Endothelial cell of umbilical vein (primary cell): ENCODE measurements around the gene RGS19. TPM values are rescaled to one million over a fixed set of nuclear protein-coding genes. Genes with fewer than 3 reads are reported as not detected.
"Not testable (repeated sequence)": the region's sequence is repeated elsewhere in the genome, so short reads cannot be mapped to it uniquely, and the experiment has no call there.

Source experiments
- Bru-seq: library from RNA; stranded (reverse); fragments of 400-500 nt; gene quantifications from one replicate; lab custom pipeline; 2021; lab: Mats Ljungman, UMichigan
- BruChase-seq, 2 experiments: library from RNA; stranded (reverse); fragments of 400-500 nt; gene quantifications; one replicate each; lab custom pipeline; 2021; lab: Mats Ljungman, UMichigan
- BruUV-seq: library from RNA; stranded (reverse); fragments of 400-500 nt; replicated peaks from 2 replicates; lab custom pipeline; 2021; lab: Mats Ljungman, UMichigan
- CTCF ChIA-PET: fragments of 300-600, 350-600 bp; sonication (Branson Sonifier 250); formaldehyde crosslinking; loops from one replicate; lab custom pipeline; 2021; ENCODE audit warnings: antibody characterized with exemption, inconsistent platforms; lab: Charles Lee
- POLR2A ChIA-PET: fragments of 300-600, 350-600 bp; sonication (Branson Sonifier 250); formaldehyde crosslinking; loops from one replicate; lab custom pipeline; 2021; ENCODE audit warnings: antibody characterized with exemption, inconsistent platforms; lab: Charles Lee
- DNase-seq: peaks from one replicate; pipeline ENCODE4 v3.0.0-alpha.2; 2011; ENCODE audit warnings: low read depth, low spot score
- FAIRE-seq: peaks from 2 replicates; lab custom pipeline; 2011; peaks lifted over from hg19 to GRCh38; lab: Jason Lieb, UNC
- H2AFZ ChIP-seq: 2 replicates; pipeline ENCODE4 v1.6.0; 2012; ENCODE audit warnings: low read depth, low read length, control low read depth, inconsistent platforms
- H3K27ac ChIP-seq: 2 replicates; pipeline ENCODE4 v1.5.1; 2011; ENCODE audit warnings: low read depth, mild to moderate bottlenecking, control low read depth, low read length, moderate library complexity; ENCODE audit not compliant: insufficient read depth
- H3K27me3 ChIP-seq, 2 experiments: 2 replicates each; pipeline versions ENCODE4 v1.6.0 to v1.6.1; 2011; ENCODE audit warnings: low read length in 2 of 2, mixed read lengths in 1 of 2; ENCODE audit not compliant: control insufficient read depth in 2 of 2, insufficient read depth in 2 of 2
- H3K36me3 ChIP-seq, 2 experiments: 2 replicates in 1 of 2; 3 replicates in 1 of 2; pipeline ENCODE4 v1.5.1; 2011; ENCODE audit warnings: low read length in 2 of 2, mild to moderate bottlenecking in 1 of 2, moderate library complexity in 1 of 2; ENCODE audit not compliant: control insufficient read depth in 2 of 2, insufficient read depth in 2 of 2; ENCODE audit errors: extremely low read depth in 1 of 2
- H3K4me1 ChIP-seq: 3 replicates; pipeline ENCODE4 v1.5.1; 2011; ENCODE audit warnings: mild to moderate bottlenecking, low read length; ENCODE audit not compliant: control insufficient read depth, insufficient read depth; ENCODE audit errors: extremely low read depth
- H3K4me2 ChIP-seq: 2 replicates; pipeline ENCODE4 v1.6.1; 2011; ENCODE audit warnings: low read length, control low read depth, mixed read lengths; ENCODE audit not compliant: insufficient read depth
- H3K4me3 ChIP-seq, 3 experiments: fragments of 200-600 bp in 1 of 3; sonication (generic), shearing (Covaris generic) in 1 of 3; replicated peaks in 1 of 3; 2 replicates each; pipeline ENCODE4 v1.5.1; 2011 to 2016; ENCODE audit warnings: control low read depth in 3 of 3, low read length in 3 of 3, mild to moderate bottlenecking in 2 of 3, inconsistent platforms in 1 of 3, low read depth in 1 of 3, moderate library complexity in 1 of 3; ENCODE audit not compliant: insufficient read depth in 1 of 3
- H3K79me2 ChIP-seq: 2 replicates; pipeline ENCODE4 v1.6.0; 2012; ENCODE audit warnings: low read length, inconsistent platforms; ENCODE audit not compliant: control insufficient read depth, insufficient read depth
- H3K9ac ChIP-seq: replicated peaks from 2 replicates; pipeline ENCODE3; 2011; ENCODE audit warnings: low read length, control low read depth; ENCODE audit not compliant: insufficient read depth; ENCODE audit errors: extremely low read depth
- H3K9me1 ChIP-seq: replicated peaks from 3 replicates; pipeline ENCODE4 v1.6.0; 2011; ENCODE audit warnings: mild to moderate bottlenecking, low read length; ENCODE audit not compliant: control insufficient read depth, insufficient read depth; ENCODE audit errors: extremely low read depth
- H3K9me3 ChIP-seq: replicated peaks from 2 replicates; pipeline ENCODE4 v1.5.1; 2012; ENCODE audit warnings: low read length, inconsistent platforms; ENCODE audit not compliant: control insufficient read depth, insufficient read depth
- H4K20me1 ChIP-seq: replicated peaks from 2 replicates; pipeline ENCODE3; 2011; ENCODE audit warnings: mild to moderate bottlenecking, low read length; ENCODE audit not compliant: control insufficient read depth, insufficient read depth; ENCODE audit errors: extremely low read depth
- FOS ChIP-seq: IDR thresholded peaks from 2 replicates; pipeline ENCODE4 v1.6.1; 2011; ENCODE audit warnings: mild to moderate bottlenecking, low read length, moderate library complexity, borderline replicate concordance; ENCODE audit not compliant: insufficient read depth
- MAX ChIP-seq: IDR thresholded peaks from 2 replicates; pipeline ENCODE4 v1.6.1; 2011; ENCODE audit not compliant: insufficient read depth, insufficient read length
- POLR2A ChIP-seq: IDR thresholded peaks from 2 replicates; pipeline ENCODE4 v1.6.1; 2012; ENCODE audit warnings: low read depth, mild to moderate bottlenecking, control low read depth, low read length
- dilution Hi-C: fragments of 300-500 bp; cut with MboI; formaldehyde crosslinking; loops from one replicate; pipeline ENCODE4 v1.15.0; 2019; ENCODE audit warnings: low sequenced_read_pairs; ENCODE audit not compliant: extremely low pct_ligation_motif_present
- intact Hi-C: fragments of 100-400 bp; cut with micrococcal nuclease; formaldehyde crosslinking; loops from one replicate; pipeline ENCODE4 v1.10.0; 2022
- long read RNA-seq: library from polyadenylated mRNA; stranded (forward); transcript quantifications from one replicate; pipeline ENCODE4 v2.0.0, GENCODE V29; 2021
- polyA minus RNA-seq, 3 experiments: library from RNA; depleted of rRNA, polyadenylated mRNA; stranded (reverse); fragments of >200 nt; gene quantifications; 1 replicate in 1 of 3; 2 replicates in 2 of 3; pipeline ENCODE4 v1.2.3, GENCODE V29; 2011
- polyA plus RNA-seq, 4 experiments: library from polyadenylated mRNA; depleted of rRNA in 3 of 4; stranded (reverse) in 3 of 4; unstranded in 1 of 4; fragments of >200 nt; gene quantifications; 2 replicates each; pipeline versions ENCODE4 v1.2.1 to v1.2.3, GENCODE V29; 2011 to 2012; ENCODE audit warnings: missing spikeins in 1 of 4
- total RNA-seq: library from RNA; stranded (reverse); gene quantifications from 2 replicates; pipeline ENCODE4 v1.2.3, GENCODE V29; 2021

RGS19 gene, protein sequence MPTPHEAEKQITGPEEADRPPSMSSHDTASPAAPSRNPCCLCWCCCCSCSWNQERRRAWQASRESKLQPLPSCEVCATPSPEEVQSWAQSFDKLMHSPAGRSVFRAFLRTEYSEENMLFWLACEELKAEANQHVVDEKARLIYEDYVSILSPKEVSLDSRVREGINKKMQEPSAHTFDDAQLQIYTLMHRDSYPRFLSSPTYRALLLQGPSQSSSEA
- total RNA-seq (27.8 and 28.3 TPM in 2 replicates), polyA plus RNA-seq (33.7 and 69.6 TPM in 2 replicates), polyA minus RNA-seq (14.0 and 19.0 TPM in 2 replicates), Bru-seq, nascent RNA (percentile 41 among the genes with signal in this experiment), BruChase-seq, experiment 1, labeled RNA remaining after a 6-hour chase (percentile 56 among the genes with signal in this experiment), BruChase-seq, experiment 2, labeled RNA remaining after a 2-hour chase (percentile 54 among the genes with signal in this experiment)
- polyA plus RNA-seq (2011; cell fraction: cytosol; rRNA removed), result 21.3 and 30.8 TPM in 2 replicates
- polyA plus RNA-seq (2011; cell fraction: nucleus; rRNA removed), result 12.0 and 13.9 TPM in 2 replicates
- polyA plus RNA-seq (2012), result 24.7 and 27.7 TPM in 2 replicates
- polyA minus RNA-seq (2011; cell fraction: cytosol; rRNA and poly(A)+ RNA removed), result 16.2 TPM
- polyA minus RNA-seq (2011; cell fraction: nucleus; rRNA and poly(A)+ RNA removed), result 4.2 and 5.7 TPM in 2 replicates
- long read RNA-seq, transcript RGS19-201 (6 exons, 1,510 nt), result major isoform, 37 of 92 reads
- long read RNA-seq, transcript RGS19-202 (6 exons, 1,593 nt), result minor isoform, 19 of 92 reads
- long read RNA-seq, partial matches to known transcripts, result 7 of 92 reads
- long read RNA-seq, other reads (novel, unspliced or antisense), result 29 of 92 reads

GRCh38 chr20:64079273-64080012 is at the start of gene RGS19:
RGS19 (minus strand) TSS chr20:64079518; CDS start chr20:64076886, 2,632 bp downstream.
- peak within 1 kb of the TSS; percentile 82 for H3K4me2 ChIP-seq
- DNase-seq, result peak; percentile 57
- peaks cover 2 to 7% of the 10 kb centered on the region in 2 experiments for H3K27me3 ChIP-seq
- no peak within 1 kb of the TSS for H3K27ac ChIP-seq
- POLR2A ChIA-PET, result interaction anchor here (0.6 kb wide), 1 partner anchor 450 kb away, joined by 3 read pairs; no protein-coding TSS in a partner anchor
- TF ChIP-seq FOS (no peak), POLR2A (peak; percentile 16), MAX (no peak)
- peak within 1 kb of the TSS; percentile 71 to 94 (median 73) for H3K4me3 ChIP-seq
- no peaks in the 10 kb centered on the region for H3K9me1 ChIP-seq
- peaks cover 6% of the 10 kb centered on the region for H3K79me2 ChIP-seq
- intact Hi-C loops, result no loop called here
- FAIRE-seq, result peak; percentile 37
- peak within 1 kb of the TSS; percentile 56 for H3K9ac ChIP-seq
- H3K36me3 ChIP-seq, result peaks cover 0 to 8% of the 10 kb centered on the region in 2 experiments
- H3K4me1 ChIP-seq, result peaks cover 20% of the 10 kb centered on the region
- peak within 1 kb of the TSS; percentile 61 for H2AFZ ChIP-seq
- H4K20me1 ChIP-seq, result no peaks in the 10 kb centered on the region
- no TSS peak for BruUV-seq
- CTCF ChIA-PET, result interaction anchor here (0.6 to 3.0 kb wide), 7 partner anchors 15 to 100 kb away, joined by 3 to 14 read pairs (median 4); partner anchors contain the start of gene SAMD10
- H3K9me3 ChIP-seq, result no peaks in the 10 kb centered on the region
- dilution Hi-C loops, result no loop called here

- H3K79me2 ChIP-seq, H3K4me2 ChIP-seq, H4K20me1 ChIP-seq, H3K9ac ChIP-seq, FAIRE-seq, H3K4me1 ChIP-seq, dilution Hi-C loops, CTCF ChIA-PET, H3K9me1 ChIP-seq, H2AFZ ChIP-seq, DNase-seq, BruUV-seq, H3K36me3 ChIP-seq, POLR2A ChIA-PET, H3K4me3 ChIP-seq, H3K27ac ChIP-seq, H3K9me3 ChIP-seq: not testable (repeated sequence)
- H3K27me3 ChIP-seq, result peaks cover 10 to 15% of the 10 kb centered on the region in 2 experiments
- intact Hi-C loops, result loop anchor here (10.0 kb wide), 1 partner anchor 59 kb away; the partner anchor contains the start of gene TCEA2
Observed at GRCh38 chr20:64123517-64123916, 44.2 kb upstream of the RGS19 start.

DNA sequence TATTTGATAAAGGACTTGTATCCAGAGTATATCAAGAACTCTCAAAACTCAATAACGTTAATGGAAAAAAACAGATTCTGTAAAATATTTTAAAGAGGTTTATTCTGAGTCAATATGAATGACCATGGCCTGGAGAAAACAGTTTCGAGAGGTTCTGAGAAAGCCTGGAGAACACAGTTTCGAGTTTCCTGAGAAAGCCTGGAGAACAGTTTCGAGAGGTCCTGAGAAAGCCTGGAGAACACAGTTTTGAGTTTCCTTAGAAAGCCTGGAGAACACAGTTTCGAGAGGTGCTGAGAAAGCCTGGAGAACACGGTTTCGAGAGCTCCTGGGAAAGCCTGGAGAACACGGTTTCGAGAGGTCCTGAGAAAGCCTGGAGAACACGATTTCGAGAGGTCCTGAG is 43.6 kb upstream of the RGS19 start:
- H3K4me2 ChIP-seq, H3K9me1 ChIP-seq, dilution Hi-C loops, H3K79me2 ChIP-seq, H3K36me3 ChIP-seq, DNase-seq, H4K20me1 ChIP-seq, BruUV-seq, H3K27ac ChIP-seq, POLR2A ChIA-PET, H3K4me1 ChIP-seq, H3K4me3 ChIP-seq, FAIRE-seq, H3K9ac ChIP-seq, H3K9me3 ChIP-seq, H2AFZ ChIP-seq: not testable (repeated sequence)
- intact Hi-C loops, result loop anchor here (10.0 kb wide), 1 partner anchor 58 kb away; the partner anchor contains the start of gene TCEA2
- CTCF ChIA-PET, result interaction anchor here (2.9 to 8.0 kb wide), 2 partner anchors 39 to 585 kb away, joined by 13 to 66 read pairs; partner anchors contain the start of gene LKAAEAR1
- H3K27me3 ChIP-seq, result peaks cover 10% of the 10 kb centered on the region in 2 experiments
